Caco-2 (cell line): Measurements from ENCODE around the gene INHBB. TPM values are rescaled to one million over a fixed set of nuclear protein-coding genes. Genes with fewer than 3 reads are reported as not detected.

Experiments
- BruUV-seq: library from RNA; stranded (reverse); fragments of 400-500 nt; replicated peaks from 2 replicates; lab custom pipeline; 2021; lab: Mats Ljungman, UMichigan
- CTCF ChIA-PET: fragments of 300-600 bp; sonication (Branson Sonifier 250); formaldehyde crosslinking; loops from one replicate; lab custom pipeline; 2022; ENCODE audit warnings: antibody characterized with exemption; lab: Charles Lee
- POLR2A ChIA-PET: fragments of 300-600 bp; sonication (Branson Sonifier 250); formaldehyde crosslinking; loops from one replicate; lab custom pipeline; 2022; ENCODE audit warnings: antibody characterized with exemption; lab: Charles Lee
- DNase-seq, 2 experiments: peaks; one replicate each; pipeline versions ENCODE4 v3.0.0 to v3.0.0-alpha.2; 2020 to 2022
- H3K27me3 ChIP-seq: replicated peaks from 2 replicates; pipeline ENCODE4 v1.6.0; 2011; ENCODE audit warnings: low read length; ENCODE audit not compliant: control insufficient read depth, insufficient read depth
- H3K36me3 ChIP-seq: 2 replicates; pipeline ENCODE4 v1.5.1; 2011; ENCODE audit warnings: low read length; ENCODE audit not compliant: control insufficient read depth, insufficient read depth
- H3K4me1 ChIP-seq: fragments of 250-450 bp; sonication (Bioruptor Pico); 2 replicates; pipeline ENCODE4 v1.5.1; 2020; ENCODE audit warnings: mild to moderate bottlenecking
- H3K4me3 ChIP-seq: 2 replicates; pipeline ENCODE4 v1.5.1; 2011; ENCODE audit warnings: low read depth, mild to moderate bottlenecking, control low read depth, low read length
- H3K9me3 ChIP-seq: fragments of 250-450 bp; sonication (Bioruptor Pico); 2 replicates; pipeline ENCODE4 v1.5.1; 2020; ENCODE audit warnings: mild to moderate bottlenecking, moderate library complexity
- H3K27ac Mint-ChIP-seq: one replicate; pipeline ENCODE4 v1.8.0; 2022; ENCODE audit warnings: mixed read lengths; ENCODE audit not compliant: unreplicated experiment
- H3K27me3 Mint-ChIP-seq: one replicate; pipeline ENCODE4 v1.8.0; 2022; ENCODE audit warnings: mixed read lengths; ENCODE audit not compliant: insufficient read depth, unreplicated experiment
- H3K36me3 Mint-ChIP-seq: one replicate; pipeline ENCODE4 v1.8.0; 2022; ENCODE audit warnings: mild to moderate bottlenecking, mixed read lengths; ENCODE audit not compliant: insufficient read depth, unreplicated experiment
- H3K4me1 Mint-ChIP-seq: one replicate; pipeline ENCODE4 v1.8.0; 2022; ENCODE audit warnings: low read depth, mixed read lengths; ENCODE audit not compliant: unreplicated experiment
- H3K4me3 Mint-ChIP-seq: one replicate; pipeline ENCODE4 v1.8.0; 2022; ENCODE audit warnings: mild to moderate bottlenecking, moderate library complexity, mixed read lengths; ENCODE audit not compliant: unreplicated experiment
- H3K9me3 Mint-ChIP-seq: one replicate; pipeline ENCODE4 v1.8.0; 2022; ENCODE audit warnings: mixed read lengths; ENCODE audit not compliant: unreplicated experiment
- CTCF ChIP-seq, 2 experiments: fragments of 200-600 bp in 1 of 2; IDR thresholded peaks; 1 replicate in 1 of 2; 2 replicates in 1 of 2; pipeline versions ENCODE4 v1.5.1 to v1.8.0; 2011 to 2022; ENCODE audit warnings: antibody characterized with exemption in 1 of 2, control low read depth in 1 of 2, inconsistent platforms in 1 of 2, low read depth in 1 of 2, low read length in 1 of 2, mild to moderate bottlenecking in 1 of 2, moderate library complexity in 1 of 2; ENCODE audit not compliant: insufficient read depth in 1 of 2, severe bottlenecking in 1 of 2, unreplicated experiment in 1 of 2
- intact Hi-C: fragments of 100-400 bp; cut with micrococcal nuclease; formaldehyde crosslinking; loops from one replicate; pipeline ENCODE4 v1.10.0; 2022; ENCODE audit not compliant: unreplicated experiment
- total RNA-seq: library from RNA; stranded (reverse); gene quantifications from 2 replicates; pipeline ENCODE4 v1.2.3, GENCODE V29; 2022

INHBB gene
- total RNA-seq, 1 experiment from 2014 or later = 28.9 TPM

- peak; percentile 96 to 98 for DNase-seq
- Histone ChIP-seq H3K4me3 (no peak overlapping the region), H3K27me3 (no peaks in the 10 kb centered on the region), H3K9me3 (no peaks in the 10 kb centered on the region), H3K4me1 (peaks cover 88% of the 10 kb centered on the region), H3K36me3 (no peaks in the 10 kb centered on the region)
- Mint-ChIP-seq H3K4me3 (peak overlapping the region; percentile 4), H3K27me3 (no peaks in the 10 kb centered on the region), H3K27ac (peak overlapping the region; percentile 96), H3K36me3 (peaks cover 15% of the 10 kb centered on the region), H3K4me1 (peaks cover 58% of the 10 kb centered on the region), H3K9me3 (peaks cover 10% of the 10 kb centered on the region)
- BruUV-seq = TSS peak; percentile 89
- ChIA-PET POLR2A (interaction anchor here (0.5 to 1.4 kb wide), 4 partner anchors 38 to 149 kb away, joined by 3 to 8 read pairs (median 4); no protein-coding TSS in a partner anchor), CTCF (interaction anchor here (1.9 kb wide), 1 partner anchor 56 kb away, joined by 6 read pairs; no protein-coding TSS in a partner anchor)
- intact Hi-C loops = loop anchor here (1.0 kb wide), 5 partner anchors 30 to 67 kb away; no protein-coding TSS in a partner anchor
- TF ChIP-seq CTCF (IDR thresholded peaks at IDR 0.05; ENCODE audit: insufficient read depth in 1 of 2, low read depth in 1 of 2, low read length in 1 of 2, severe bottlenecking in 1 of 2, unreplicated experiment in 1 of 2) = peak in 1 of 2 experiments; percentile 31
Measured at GRCh38 chr2:120398996-120399888, 53.3 kb downstream of the INHBB start.

GRCh38 chr2:120399889-120400240, 53.9 kb downstream of the INHBB start:
- Mint-ChIP-seq H3K27ac (peak overlapping the region; percentile 96), H3K36me3 (peaks cover 15% of the 10 kb centered on the region), H3K9me3 (peaks cover 10% of the 10 kb centered on the region), H3K27me3 (no peaks in the 10 kb centered on the region), H3K4me1 (peaks cover 62% of the 10 kb centered on the region), H3K4me3 (peak overlapping the region; percentile 4)
- intact Hi-C loops = loop anchor here (1.0 kb wide), 5 partner anchors 29 to 66 kb away; no protein-coding TSS in a partner anchor
- TF ChIP-seq CTCF (IDR thresholded peaks at IDR 0.05; ENCODE audit: insufficient read depth in 1 of 2, low read depth in 1 of 2, low read length in 1 of 2, severe bottlenecking in 1 of 2, unreplicated experiment in 1 of 2) = no peak
- Histone ChIP-seq H3K4me1 (peaks cover 94% of the 10 kb centered on the region), H3K27me3 (no peaks in the 10 kb centered on the region), H3K9me3 (no peaks in the 10 kb centered on the region), H3K4me3 (no peak overlapping the region), H3K36me3 (no peaks in the 10 kb centered on the region)
- CTCF ChIA-PET = interaction anchor here (1.9 kb wide), 1 partner anchor 56 kb away, joined by 6 read pairs; no protein-coding TSS in a partner anchor
- no TSS peak for BruUV-seq
- DNase-seq = no peak
- POLR2A ChIA-PET = interaction anchor here (0.5 to 1.4 kb wide), 4 partner anchors 37 to 149 kb away, joined by 3 to 8 read pairs (median 4); no protein-coding TSS in a partner anchor

DNA sequence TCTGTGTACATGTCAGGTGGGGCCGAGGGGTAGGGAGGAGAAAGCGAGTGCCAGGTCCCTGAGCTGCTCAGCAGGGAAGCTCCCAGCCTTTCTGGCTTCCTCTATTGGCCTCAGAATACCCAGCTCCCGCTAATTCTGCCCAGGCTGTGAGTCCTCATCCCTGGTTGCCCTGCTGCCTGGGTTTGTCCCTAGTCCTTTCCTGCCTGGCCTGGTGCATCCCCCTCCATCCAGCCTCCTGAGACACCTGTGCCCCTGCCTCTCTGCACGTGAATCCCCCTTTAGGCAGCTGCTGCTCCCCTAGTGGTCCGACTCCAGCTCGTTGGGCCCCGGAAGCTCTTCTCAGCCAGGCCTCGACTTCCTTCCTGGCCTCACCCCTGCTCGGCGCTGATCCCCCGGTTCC, 54.6 kb downstream of the INHBB start:
- H3K4me1 ChIP-seq = peaks cover 97% of the 10 kb centered on the region
- peaks cover 63% of the 10 kb centered on the region for H3K4me1 Mint-ChIP-seq
- TF ChIP-seq CTCF (IDR thresholded peaks at IDR 0.05; ENCODE audit: insufficient read depth in 1 of 2, low read depth in 1 of 2, low read length in 1 of 2, severe bottlenecking in 1 of 2, unreplicated experiment in 1 of 2) = no peak

More for the DNA sequence above, 54.6 kb downstream of the INHBB start:
- intact Hi-C loops = no loop called here
- H3K36me3 Mint-ChIP-seq = peaks cover 19% of the 10 kb centered on the region
- ChIA-PET CTCF (no interaction called here), POLR2A (no interaction called here)
- Histone ChIP-seq H3K36me3 (no peaks in the 10 kb centered on the region), H3K9me3 (no peaks in the 10 kb centered on the region), H3K4me3 (no peak overlapping the region), H3K27me3 (no peaks in the 10 kb centered on the region)
- no peak for DNase-seq
- BruUV-seq = no TSS peak
- H3K27ac Mint-ChIP-seq = peak overlapping the region; percentile 96
- H3K9me3 Mint-ChIP-seq = peaks cover 10% of the 10 kb centered on the region
- H3K4me3 Mint-ChIP-seq = peak overlapping the region; percentile 6
- no peaks in the 10 kb centered on the region for H3K27me3 Mint-ChIP-seq
